SK-N-SH treated with all-trans-retinoic acid at 6 μM for 48 hours (cell line): ENCODE results near the gene NSMF.

ENCODE experiments used
- ATAC-seq: fragments of 200-7000 bp; cut with Tn5 transposase; 3 replicates; pipeline ENCODE4 v1.9.1; 2020; ENCODE audit warnings: mild to moderate bottlenecking, moderate library complexity
- ARNTL ChIP-seq: fragments of 450-650 bp; formaldehyde crosslinking; IDR thresholded peaks from 2 replicates; pipeline ENCODE4 v1.5.0; 2020; ENCODE audit warnings: low read depth, mild to moderate bottlenecking, moderate library complexity, borderline replicate concordance
- BACH2 ChIP-seq: fragments of 250-450 bp; sonication (Bioruptor Pico); IDR thresholded peaks from 2 replicates; pipeline ENCODE4 v1.9.0; 2021; ENCODE audit warnings: mild to moderate bottlenecking, borderline replicate concordance
- CREB5 ChIP-seq: fragments of 250-450 bp; sonication (Bioruptor Pico); IDR thresholded peaks from 2 replicates; pipeline ENCODE4 v1.5.1; 2020; ENCODE audit warnings: low read depth, mild to moderate bottlenecking, moderate library complexity
- CSDC2 ChIP-seq: fragments of 250-450 bp; sonication (Bioruptor Pico); IDR thresholded peaks from 2 replicates; pipeline ENCODE4 v1.5.0; 2020; ENCODE audit warnings: mild to moderate bottlenecking, moderate library complexity
- ESRRG ChIP-seq: fragments of 250-450 bp; sonication (Bioruptor Pico); IDR thresholded peaks from 2 replicates; pipeline ENCODE4 v1.6.1; 2021; ENCODE audit warnings: mild to moderate bottlenecking
- GLIS3 ChIP-seq: fragments of 250-450 bp; sonication (Bioruptor Pico); IDR thresholded peaks from 2 replicates; pipeline ENCODE4 v1.5.0; 2020; ENCODE audit warnings: mild to moderate bottlenecking, moderate library complexity
- ISL1 ChIP-seq: fragments of 250-450 bp; sonication (Bioruptor Pico); IDR thresholded peaks from 2 replicates; pipeline ENCODE4 v2.1.2; 2022; ENCODE audit warnings: mild to moderate bottlenecking, moderate library complexity
- OSR1 ChIP-seq: fragments of 250-450 bp; sonication (Bioruptor Pico); IDR thresholded peaks from 2 replicates; pipeline ENCODE4 v1.8.0; 2022; ENCODE audit warnings: moderate library complexity, mild to moderate bottlenecking, inconsistent platforms
- POU6F1 ChIP-seq: fragments of 250-450 bp; sonication (Bioruptor Pico); IDR thresholded peaks from 2 replicates; pipeline ENCODE4 v1.8.0; 2021; ENCODE audit warnings: low read depth, mild to moderate bottlenecking, moderate library complexity, borderline replicate concordance
- RARB ChIP-seq: fragments of 250-450 bp; sonication (Bioruptor Pico); IDR thresholded peaks from 2 replicates; pipeline ENCODE4 v1.8.0; 2021; ENCODE audit warnings: mild to moderate bottlenecking, moderate library complexity
- SNAI2 ChIP-seq: fragments of 250-450 bp; sonication (Bioruptor Pico); IDR thresholded peaks from 2 replicates; pipeline ENCODE4 v1.5.0; 2020; ENCODE audit warnings: mild to moderate bottlenecking, moderate library complexity
- TCF4 ChIP-seq: fragments of 250-450 bp; sonication (Bioruptor Pico); IDR thresholded peaks from 2 replicates; pipeline ENCODE4 v1.8.0; 2021; ENCODE audit warnings: mild to moderate bottlenecking, moderate library complexity, borderline replicate concordance
- TOX ChIP-seq: fragments of 250-450 bp; sonication (Bioruptor Pico); IDR thresholded peaks from 2 replicates; pipeline ENCODE4 v1.8.0; 2021; ENCODE audit warnings: mild to moderate bottlenecking, moderate library complexity, borderline replicate concordance
- ZC3H10 ChIP-seq: fragments of 250-450 bp; sonication (Bioruptor Pico); IDR thresholded peaks from 2 replicates; pipeline ENCODE4 v1.5.1; 2021; ENCODE audit warnings: mild to moderate bottlenecking, moderate library complexity
- ZFP3 ChIP-seq: fragments of 250-450 bp; sonication (Bioruptor Pico); IDR thresholded peaks from 2 replicates; pipeline ENCODE4 v1.5.0; 2020; ENCODE audit warnings: mild to moderate bottlenecking, moderate library complexity
- ZFP30 ChIP-seq: fragments of 450-650 bp; formaldehyde crosslinking; IDR thresholded peaks from 2 replicates; pipeline ENCODE4 v1.5.0; 2022; ENCODE audit warnings: mild to moderate bottlenecking, moderate library complexity
- ZNF565 ChIP-seq: fragments of 450-650 bp; formaldehyde crosslinking; conservative IDR thresholded peaks from 2 replicates; pipeline ENCODE4 v1.5.0; 2020; ENCODE audit warnings: low read depth, mild to moderate bottlenecking, moderate library complexity
- ZNF70 ChIP-seq: fragments of 450-650 bp; formaldehyde crosslinking; IDR thresholded peaks from 2 replicates; pipeline ENCODE4 v1.5.0; 2020; ENCODE audit warnings: mild to moderate bottlenecking, moderate library complexity
- ZNF8 ChIP-seq: fragments of 450-650 bp; formaldehyde crosslinking; IDR thresholded peaks from 2 replicates; pipeline ENCODE4 v1.5.0; 2020; ENCODE audit warnings: mild to moderate bottlenecking, moderate library complexity
- TF ChIP-seq, protein P1 (sequence below): fragments of 250-450 bp; sonication (Bioruptor Pico); IDR thresholded peaks from 2 replicates; pipeline ENCODE4 v1.5.1; 2021; ENCODE audit warnings: mild to moderate bottlenecking, moderate library complexity
- TF ChIP-seq, protein P2 (sequence below): fragments of 250-450 bp; sonication (Bioruptor Pico); IDR thresholded peaks from 2 replicates; pipeline ENCODE4 v1.5.0; 2020; ENCODE audit warnings: mild to moderate bottlenecking, moderate library complexity
- TF ChIP-seq, protein P3 (sequence below): fragments of 250-450 bp; sonication (Bioruptor Pico); IDR thresholded peaks from 2 replicates; pipeline ENCODE4 v1.8.0; 2020; ENCODE audit warnings: mild to moderate bottlenecking, moderate library complexity, borderline replicate concordance

NSMF gene

GRCh38 chr9:137433916-137434431 is 25.2 kb downstream of the NSMF start:
- ATAC-seq = no peak
- TF ChIP-seq GLIS3 (no peak), ZFP3 (CRISPR knock-in tag) (no peak), CSDC2 (CRISPR knock-in tag) (no peak), ZNF70 (CRISPR knock-in tag) (no peak), ZFP30 (no peak), ZC3H10 (CRISPR knock-in tag) (no peak), POU6F1 (no peak), ESRRG (CRISPR knock-in tag) (no peak), TCF4 (CRISPR knock-in tag) (no peak), OSR1 (CRISPR knock-in tag) (no peak)
- TF ChIP-seq, protein P1, sequence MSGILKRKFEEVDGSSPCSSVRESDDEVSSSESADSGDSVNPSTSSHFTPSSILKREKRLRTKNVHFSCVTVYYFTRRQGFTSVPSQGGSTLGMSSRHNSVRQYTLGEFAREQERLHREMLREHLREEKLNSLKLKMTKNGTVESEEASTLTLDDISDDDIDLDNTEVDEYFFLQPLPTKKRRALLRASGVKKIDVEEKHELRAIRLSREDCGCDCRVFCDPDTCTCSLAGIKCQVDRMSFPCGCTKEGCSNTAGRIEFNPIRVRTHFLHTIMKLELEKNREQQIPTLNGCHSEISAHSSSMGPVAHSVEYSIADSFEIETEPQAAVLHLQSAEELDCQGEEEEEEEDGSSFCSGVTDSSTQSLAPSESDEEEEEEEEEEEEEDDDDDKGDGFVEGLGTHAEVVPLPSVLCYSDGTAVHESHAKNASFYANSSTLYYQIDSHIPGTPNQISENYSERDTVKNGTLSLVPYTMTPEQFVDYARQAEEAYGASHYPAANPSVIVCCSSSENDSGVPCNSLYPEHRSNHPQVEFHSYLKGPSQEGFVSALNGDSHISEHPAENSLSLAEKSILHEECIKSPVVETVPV = no peak
- TF ChIP-seq, protein P2, sequence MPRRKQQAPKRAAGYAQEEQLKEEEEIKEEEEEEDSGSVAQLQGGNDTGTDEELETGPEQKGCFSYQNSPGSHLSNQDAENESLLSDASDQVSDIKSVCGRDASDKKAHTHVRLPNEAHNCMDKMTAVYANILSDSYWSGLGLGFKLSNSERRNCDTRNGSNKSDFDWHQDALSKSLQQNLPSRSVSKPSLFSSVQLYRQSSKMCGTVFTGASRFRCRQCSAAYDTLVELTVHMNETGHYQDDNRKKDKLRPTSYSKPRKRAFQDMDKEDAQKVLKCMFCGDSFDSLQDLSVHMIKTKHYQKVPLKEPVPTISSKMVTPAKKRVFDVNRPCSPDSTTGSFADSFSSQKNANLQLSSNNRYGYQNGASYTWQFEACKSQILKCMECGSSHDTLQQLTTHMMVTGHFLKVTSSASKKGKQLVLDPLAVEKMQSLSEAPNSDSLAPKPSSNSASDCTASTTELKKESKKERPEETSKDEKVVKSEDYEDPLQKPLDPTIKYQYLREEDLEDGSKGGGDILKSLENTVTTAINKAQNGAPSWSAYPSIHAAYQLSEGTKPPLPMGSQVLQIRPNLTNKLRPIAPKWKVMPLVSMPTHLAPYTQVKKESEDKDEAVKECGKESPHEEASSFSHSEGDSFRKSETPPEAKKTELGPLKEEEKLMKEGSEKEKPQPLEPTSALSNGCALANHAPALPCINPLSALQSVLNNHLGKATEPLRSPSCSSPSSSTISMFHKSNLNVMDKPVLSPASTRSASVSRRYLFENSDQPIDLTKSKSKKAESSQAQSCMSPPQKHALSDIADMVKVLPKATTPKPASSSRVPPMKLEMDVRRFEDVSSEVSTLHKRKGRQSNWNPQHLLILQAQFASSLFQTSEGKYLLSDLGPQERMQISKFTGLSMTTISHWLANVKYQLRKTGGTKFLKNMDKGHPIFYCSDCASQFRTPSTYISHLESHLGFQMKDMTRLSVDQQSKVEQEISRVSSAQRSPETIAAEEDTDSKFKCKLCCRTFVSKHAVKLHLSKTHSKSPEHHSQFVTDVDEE = no peak
- TF ChIP-seq, protein P3, sequence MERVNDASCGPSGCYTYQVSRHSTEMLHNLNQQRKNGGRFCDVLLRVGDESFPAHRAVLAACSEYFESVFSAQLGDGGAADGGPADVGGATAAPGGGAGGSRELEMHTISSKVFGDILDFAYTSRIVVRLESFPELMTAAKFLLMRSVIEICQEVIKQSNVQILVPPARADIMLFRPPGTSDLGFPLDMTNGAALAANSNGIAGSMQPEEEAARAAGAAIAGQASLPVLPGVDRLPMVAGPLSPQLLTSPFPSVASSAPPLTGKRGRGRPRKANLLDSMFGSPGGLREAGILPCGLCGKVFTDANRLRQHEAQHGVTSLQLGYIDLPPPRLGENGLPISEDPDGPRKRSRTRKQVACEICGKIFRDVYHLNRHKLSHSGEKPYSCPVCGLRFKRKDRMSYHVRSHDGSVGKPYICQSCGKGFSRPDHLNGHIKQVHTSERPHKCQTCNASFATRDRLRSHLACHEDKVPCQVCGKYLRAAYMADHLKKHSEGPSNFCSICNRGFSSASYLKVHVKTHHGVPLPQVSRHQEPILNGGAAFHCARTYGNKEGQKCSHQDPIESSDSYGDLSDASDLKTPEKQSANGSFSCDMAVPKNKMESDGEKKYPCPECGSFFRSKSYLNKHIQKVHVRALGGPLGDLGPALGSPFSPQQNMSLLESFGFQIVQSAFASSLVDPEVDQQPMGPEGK (CRISPR knock-in tag) = no peak

DNA sequence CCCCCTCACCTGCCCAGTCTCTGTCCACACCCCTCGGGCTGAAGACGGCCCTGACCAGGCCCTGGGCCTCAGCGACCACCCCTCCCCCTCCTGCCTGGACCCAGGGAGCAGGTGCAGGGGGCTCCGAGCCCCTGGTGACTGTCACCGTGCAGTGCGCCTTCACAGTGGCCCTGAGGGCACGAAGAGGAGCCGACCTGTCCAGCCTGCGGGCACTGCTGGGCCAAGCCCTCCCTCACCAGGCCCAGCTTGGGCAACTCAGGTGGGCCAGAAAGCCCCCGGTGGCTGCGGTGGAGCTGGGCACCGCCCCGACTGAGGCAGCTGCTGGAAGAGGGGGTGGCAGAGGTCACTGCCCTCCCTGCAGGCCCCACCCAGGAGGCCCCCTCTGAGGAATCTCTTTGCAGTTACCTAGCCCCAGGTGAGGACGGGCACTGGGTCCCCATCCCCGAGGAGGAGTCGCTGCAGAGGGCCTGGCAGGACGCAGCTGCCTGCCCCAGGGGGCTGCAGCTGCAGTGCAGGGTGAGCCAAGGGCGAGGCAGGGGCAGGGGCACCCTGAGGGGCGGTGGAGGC is 25.7 kb downstream of the NSMF start:
- no peak for ATAC-seq
- TF ChIP-seq ZNF70 (CRISPR knock-in tag) = no peak
- no peak for TF ChIP-seq OSR1 (CRISPR knock-in tag)
- TF ChIP-seq ARNTL (CRISPR knock-in tag) = no peak
- TF ChIP-seq ZC3H10 (CRISPR knock-in tag) = no peak
- TF ChIP-seq ZFP30 = no peak
- no peak for TF ChIP-seq ISL1
- TF ChIP-seq CSDC2 (CRISPR knock-in tag) = no peak
- no peak for TF ChIP-seq ESRRG (CRISPR knock-in tag)
- TF ChIP-seq CREB5 (CRISPR knock-in tag) = no peak
- no peak for TF ChIP-seq ZNF565 (CRISPR knock-in tag)
- TF ChIP-seq RARB (CRISPR knock-in tag) = no peak
- no peak for TF ChIP-seq ZFP3 (CRISPR knock-in tag)
- TF ChIP-seq ZNF8 (CRISPR knock-in tag) = no peak
- TF ChIP-seq BACH2 = no peak
- TF ChIP-seq, protein P3 (CRISPR knock-in tag) = no peak
- no peak for TF ChIP-seq POU6F1
- TF ChIP-seq TCF4 (CRISPR knock-in tag) = no peak
- TF ChIP-seq TOX (CRISPR knock-in tag) = no peak
- no peak for TF ChIP-seq GLIS3
- TF ChIP-seq SNAI2 (CRISPR knock-in tag) = no peak
